IPS DF 6.9 (cell line): ENCODE data around the gene E2F6.
A peak's percentile ranks its signal among the peaks of the same experiment; 100 is the strongest.

Experiments
- DNase-seq: peaks from one replicate; pipeline ENCODE4 v3.0.0-alpha.2; 2013; ENCODE audit warnings: low read depth, low spot score
- H3K27ac ChIP-seq: one replicate; pipeline ENCODE4 v1.5.1; 2013; ENCODE audit warnings: low read length, control low read depth
- H3K27me3 ChIP-seq: 2 replicates; pipeline ENCODE4 v1.6.1; 2013; ENCODE audit warnings: mild to moderate bottlenecking, low read length; ENCODE audit not compliant: control insufficient read depth, insufficient read depth
- H3K36me3 ChIP-seq: 2 replicates; pipeline ENCODE4 v1.6.1; 2013; ENCODE audit warnings: low read length; ENCODE audit not compliant: control insufficient read depth, insufficient read depth
- H3K4me1 ChIP-seq: 2 replicates; pipeline ENCODE4 v1.6.1; 2013; ENCODE audit warnings: low read length; ENCODE audit not compliant: control insufficient read depth, insufficient read depth
- H3K4me3 ChIP-seq: 2 replicates; pipeline ENCODE4 v1.5.1; 2013; ENCODE audit warnings: mild to moderate bottlenecking, low read length
- H3K9me3 ChIP-seq: 2 replicates; pipeline ENCODE4 v1.6.1; 2013; ENCODE audit warnings: low read length, inconsistent platforms; ENCODE audit not compliant: control insufficient read depth, insufficient read depth
- WGBS: extraction: QIAGEN DNeasy Blood & Tissue Kit; methylation state at CpG from one replicate; pipeline ENCODE4 v1.1.7; 2013; ENCODE audit warnings: mixed read lengths, missing lambda C conversion rate; ENCODE audit not compliant: insufficient read length, insufficient coverage; 5-methylcytosine and 5-hydroxymethylcytosine counted together

Gene E2F6

DNA sequence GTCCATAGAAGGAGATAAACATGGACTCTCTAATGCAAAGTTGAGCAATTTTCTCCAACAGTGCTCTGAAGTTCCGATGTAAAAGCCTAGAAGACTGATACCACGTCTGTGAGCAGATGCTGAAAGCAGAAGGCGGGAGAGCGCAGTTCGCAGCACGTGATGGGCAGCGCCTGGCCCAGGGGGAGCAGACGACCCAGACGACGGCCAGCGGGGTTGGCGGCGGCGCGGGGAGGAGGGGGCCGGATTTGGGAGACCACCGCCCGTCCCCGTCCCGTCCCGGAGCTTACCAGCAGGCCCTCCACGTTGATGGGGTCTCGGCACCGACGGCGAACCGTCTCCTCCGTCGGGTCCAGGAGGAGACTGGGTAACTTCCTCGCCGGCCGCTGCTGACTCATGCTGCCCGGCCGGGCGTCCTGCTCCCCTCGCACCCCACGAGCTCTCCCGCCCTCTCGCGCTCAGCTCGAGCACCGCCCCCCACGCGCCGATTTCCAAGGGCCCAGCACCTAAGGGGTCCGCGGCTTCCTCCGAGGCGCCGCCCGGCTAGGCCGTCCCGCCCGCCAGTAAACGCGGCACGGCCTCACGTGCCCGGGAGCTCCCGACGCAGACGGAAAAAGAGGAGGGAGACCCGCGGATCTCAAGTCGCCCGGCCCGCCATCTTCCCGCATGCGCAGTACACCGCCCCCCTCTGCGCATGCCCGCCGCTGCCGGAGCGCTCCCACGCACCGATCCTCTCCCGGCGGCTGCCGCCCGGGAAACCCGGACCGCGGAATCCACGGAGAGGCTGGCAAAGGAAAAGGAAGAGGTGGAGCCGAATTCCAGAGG, at the start of gene E2F6:
TSS of gene E2F6 (minus strand) at position 677 of the 822 bp plus-strand sequence. CDS start at position 395, 282 bp downstream.
- Histone ChIP-seq H3K9me3 (no peaks in the 10 kb centered on the region), H3K27ac (no peak within 1 kb of the TSS), H3K4me3 (peak within 1 kb of the TSS; percentile 40; the same call in 1 of the 2 replicates), H3K4me1 (no peaks in the 10 kb centered on the region), H3K27me3 (peaks cover 3% of the 10 kb centered on the region; the same call in 1 of the 2 replicates), H3K36me3 (no peaks in the 10 kb centered on the region)
- no CpG with 5 or more reads among the region's 86 CpGs for WGBS
- DNase-seq: peak; percentile 52

GRCh38 chr2:11515490-11515981, 49.6 kb upstream of the E2F6 start:
- H3K9me3 ChIP-seq: 0 out of 2 replicates have a peak, but pooled peaks cover 1% of the 10 kb centered on the region
- H3K36me3 ChIP-seq: no peaks in the 10 kb centered on the region
- DNase-seq: no peak
- H3K27me3 ChIP-seq: no peaks in the 10 kb centered on the region
- peaks cover 2% of the 10 kb centered on the region for H3K4me1 ChIP-seq
- whole genome bisulfite sequencing: no CpG with 5 or more reads among the region's 6 CpGs
- no peak overlapping the region for H3K27ac ChIP-seq
- H3K4me3 ChIP-seq: no peak overlapping the region

DNA sequence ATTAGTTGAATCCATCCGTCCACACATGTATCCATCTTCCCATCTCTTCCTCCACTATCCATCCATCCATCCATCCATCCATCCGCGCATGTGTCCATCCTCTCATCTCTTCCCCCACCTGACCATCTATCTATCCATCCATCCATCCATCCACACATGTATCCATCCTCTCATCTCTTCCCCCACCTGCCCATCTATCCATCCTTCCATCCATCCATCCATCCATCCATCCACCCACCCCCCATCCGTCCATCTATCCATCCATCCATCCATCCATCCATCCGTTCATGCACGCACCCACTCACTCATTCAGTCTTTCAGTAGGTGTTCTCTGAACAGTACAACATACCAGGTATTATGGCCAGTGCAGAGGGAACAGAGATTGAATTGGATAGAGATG, 48.9 kb upstream of the E2F6 start:
- Histone ChIP-seq H3K27me3 (no peaks in the 10 kb centered on the region), H3K9me3 (0 out of 2 replicates have a peak, but pooled peaks cover 1% of the 10 kb centered on the region), H3K4me3 (no peak overlapping the region), H3K4me1 (peaks cover 2% of the 10 kb centered on the region), H3K27ac (no peak overlapping the region), H3K36me3 (no peaks in the 10 kb centered on the region)
- 100% methylated on average over 4 of the region's 6 CpGs for WGBS
- DNase-seq: no peak

GRCh38 chr2:11514081-11514730, 48.2 kb upstream of the E2F6 start:
- 0 out of 2 replicates have a peak, but pooled peaks cover 1% of the 10 kb centered on the region for H3K9me3 ChIP-seq
- DNase-seq: no peak
- H3K27me3 ChIP-seq: no peaks in the 10 kb centered on the region
- no CpG with 5 or more reads among the region's 3 CpGs for WGBS
- peaks cover 2% of the 10 kb centered on the region for H3K4me1 ChIP-seq
- no peak overlapping the region for H3K4me3 ChIP-seq
- no peaks in the 10 kb centered on the region for H3K36me3 ChIP-seq
- H3K27ac ChIP-seq: no peak overlapping the region

DNA sequence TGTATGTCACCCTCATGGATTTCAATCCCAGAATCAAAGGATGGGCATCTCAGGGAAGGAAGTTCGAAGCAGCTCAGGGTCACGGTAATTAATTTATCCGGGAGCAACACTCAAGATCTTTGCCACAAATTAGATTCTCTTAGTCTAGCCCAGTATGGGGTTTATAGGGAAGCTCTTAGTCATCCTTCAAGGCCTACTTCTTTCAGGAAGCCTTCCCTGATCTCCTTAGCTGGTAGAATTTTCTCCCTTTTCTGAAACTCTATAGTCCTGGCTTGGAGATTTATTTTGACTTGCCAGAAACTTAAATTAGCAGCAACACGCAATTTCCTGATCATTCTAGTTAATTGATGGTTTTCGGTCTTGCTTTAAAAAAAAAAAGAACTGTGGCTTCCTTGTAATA, 47.4 kb upstream of the E2F6 start:
- no peak for DNase-seq
- Histone ChIP-seq H3K36me3 (no peaks in the 10 kb centered on the region), H3K4me3 (no peak overlapping the region), H3K4me1 (peaks cover 2% of the 10 kb centered on the region), H3K27me3 (no peaks in the 10 kb centered on the region), H3K27ac (no peak overlapping the region), H3K9me3 (0 out of 2 replicates have a peak, but pooled peaks cover 1% of the 10 kb centered on the region)
- WGBS: no CpG with 5 or more reads among the region's 5 CpGs

DNA sequence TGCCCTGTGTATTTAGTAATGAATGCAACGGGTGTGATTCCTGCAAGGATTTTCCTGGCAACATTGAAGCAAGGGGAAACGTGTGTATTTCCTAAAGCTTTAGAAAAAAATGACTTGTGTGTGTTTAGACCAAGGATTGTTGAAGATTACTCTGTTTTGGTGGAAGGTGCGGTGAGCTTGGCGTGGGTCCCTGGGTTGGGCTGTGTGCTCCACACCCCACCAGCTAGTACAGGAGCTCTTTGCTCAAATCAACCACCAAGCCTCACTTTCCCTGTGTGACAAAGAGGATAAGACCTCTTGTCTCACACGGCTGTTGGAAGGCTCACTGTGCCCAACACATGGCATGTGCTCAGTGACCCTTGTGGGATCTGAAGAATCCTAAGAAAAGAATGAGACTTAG, 46.5 kb upstream of the E2F6 start:
- H3K36me3 ChIP-seq: no peaks in the 10 kb centered on the region
- no peak overlapping the region for H3K4me3 ChIP-seq
- no peaks in the 10 kb centered on the region for H3K27me3 ChIP-seq
- H3K9me3 ChIP-seq: 0 out of 2 replicates have a peak, but pooled peaks cover 1% of the 10 kb centered on the region
- no peak for DNase-seq
- H3K4me1 ChIP-seq: peaks cover 2% of the 10 kb centered on the region
- WGBS: no CpG with 5 or more reads among the region's 5 CpGs
- no peak overlapping the region for H3K27ac ChIP-seq

- no peaks in the 10 kb centered on the region for H3K9me3 ChIP-seq
- DNase-seq: no peak
- H3K36me3 ChIP-seq: no peaks in the 10 kb centered on the region
- H3K4me3 ChIP-seq: no peak overlapping the region
- peaks cover 2% of the 10 kb centered on the region; the same call in 1 of the 2 replicates for H3K4me1 ChIP-seq
- H3K27ac ChIP-seq: no peak overlapping the region
- no peaks in the 10 kb centered on the region for H3K27me3 ChIP-seq
- no CpG with 5 or more reads among the region's 3 CpGs for WGBS
Measured at GRCh38 chr2:11509657-11510360, 43.8 kb upstream of the E2F6 start.

- WGBS: no CpG with 5 or more reads among the region's 8 CpGs
- H3K4me3 ChIP-seq: no peak overlapping the region
Measured at GRCh38 chr2:11508279-11508678, 42.3 kb upstream of the E2F6 start.

DNA sequence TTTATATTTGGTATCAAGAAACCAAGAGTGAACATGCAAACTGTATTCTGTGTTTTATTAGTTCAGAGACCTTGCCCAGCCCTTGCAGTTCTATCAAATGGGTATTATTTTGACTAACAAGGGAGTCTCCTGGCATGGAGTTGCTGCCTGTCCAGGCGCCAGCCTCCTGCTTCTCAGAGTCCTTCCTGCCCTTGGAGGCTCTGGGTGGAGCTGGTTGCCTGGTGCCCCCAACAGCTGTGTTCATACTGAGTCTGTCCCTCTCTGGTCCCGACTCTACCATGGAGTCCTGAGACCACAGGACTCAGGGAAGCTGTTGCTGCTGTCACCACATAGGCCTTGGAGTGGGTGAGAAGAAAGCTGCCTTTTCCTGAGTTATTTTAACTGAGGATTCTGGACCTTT, 41.6 kb upstream of the E2F6 start:
- Histone ChIP-seq H3K4me3 (no peak overlapping the region), H3K36me3 (no peaks in the 10 kb centered on the region), H3K27ac (no peak overlapping the region), H3K27me3 (no peaks in the 10 kb centered on the region), H3K4me1 (no peaks in the 10 kb centered on the region), H3K9me3 (no peaks in the 10 kb centered on the region)
- DNase-seq: no peak
- WGBS: no CpG with 5 or more reads among the region's 2 CpGs

More at GRCh38 chr2:11508279-11508678, 42.3 kb upstream of the E2F6 start:
- H3K36me3 ChIP-seq: no peaks in the 10 kb centered on the region
- no peak overlapping the region for H3K27ac ChIP-seq
- H3K27me3 ChIP-seq: no peaks in the 10 kb centered on the region
- H3K9me3 ChIP-seq: no peaks in the 10 kb centered on the region
- no peak for DNase-seq
- H3K4me1 ChIP-seq: no peaks in the 10 kb centered on the region

DNA sequence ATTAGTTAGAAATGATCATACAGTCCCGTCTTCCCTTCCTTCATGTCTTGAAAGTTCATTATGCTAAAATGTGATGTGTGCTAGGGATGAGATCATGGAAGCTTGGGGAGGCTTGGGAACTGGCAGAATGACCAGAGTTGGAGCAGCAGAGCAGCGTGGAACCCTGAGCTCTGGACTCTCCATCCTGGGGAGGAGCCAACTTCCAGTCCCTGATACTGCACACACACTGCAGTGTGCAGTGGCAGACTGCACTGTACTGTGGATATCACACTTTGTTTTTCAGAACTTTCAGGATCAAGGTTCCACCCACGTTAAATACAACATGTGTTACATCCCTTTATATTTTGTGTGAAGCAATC, 40.6 kb upstream of the E2F6 start:
- no CpG with 5 or more reads among the region's 3 CpGs for WGBS
- Histone ChIP-seq H3K4me1 (no peaks in the 10 kb centered on the region), H3K36me3 (no peaks in the 10 kb centered on the region), H3K27ac (no peak overlapping the region), H3K9me3 (no peaks in the 10 kb centered on the region), H3K27me3 (no peaks in the 10 kb centered on the region), H3K4me3 (no peak overlapping the region)
- DNase-seq: no peak
